Stimulated activated CD8-positive, alpha-beta memory T cell treated with anti-CD3 and anti-CD28 coated beads, Interleukin-15, amount 100 ng/mL, for 48 hours (primary cell): ENCODE measurements around the gene TNS1.

Experiments
- DNase-seq, 2 donors: peaks; one replicate each; pipeline ENCODE4 v3.0.0-alpha.2; 2020; ENCODE audit warnings: low read depth in 2 of 2

TNS1 gene

GRCh38 chr2:217851191-217852020 lies 151.4 kb downstream of the TNS1 start:
- no peak for DNase-seq

- no peak for DNase-seq
These were observed 153.4 kb downstream of the TNS1 start for GRCh38 chr2:217849154-217849975.

- no peak for DNase-seq
These were observed 154.3 kb downstream of the TNS1 start for GRCh38 chr2:217848351-217848957.

- DNase-seq, result no peak
These were observed 155.0 kb downstream of the TNS1 start for GRCh38 chr2:217847552-217848350.

- DNase-seq, result no peak
These were observed 155.7 kb downstream of the TNS1 start for GRCh38 chr2:217847115-217847514.

- no peak for DNase-seq
These were observed 156.5 kb downstream of the TNS1 start for GRCh38 chr2:217846321-217846743.

GRCh38 chr2:217845301-217845700 lies 157.5 kb downstream of the TNS1 start:
- no peak for DNase-seq

GRCh38 chr2:217844696-217845095 lies 158.1 kb downstream of the TNS1 start:
- no peak for DNase-seq

- DNase-seq, result no peak
These were observed 159.5 kb downstream of the TNS1 start for GRCh38 chr2:217843324-217843723.

GRCh38 chr2:217842017-217842416 lies 160.8 kb downstream of the TNS1 start:
- no peak for DNase-seq

- DNase-seq, result no peak
These were observed 162.3 kb downstream of the TNS1 start for GRCh38 chr2:217840522-217840921.

- no peak for DNase-seq
These were observed 163.1 kb downstream of the TNS1 start for GRCh38 chr2:217839750-217840107.

GRCh38 chr2:217839073-217839749 lies 163.6 kb downstream of the TNS1 start:
- DNase-seq, result no peak

- no peak for DNase-seq
These were observed 164.4 kb downstream of the TNS1 start for GRCh38 chr2:217838409-217838831.

- DNase-seq, result no peak
These were observed 165.3 kb downstream of the TNS1 start for GRCh38 chr2:217837530-217837929.

GRCh38 chr2:217836901-217837491 lies 165.8 kb downstream of the TNS1 start:
- DNase-seq, result no peak

GRCh38 chr2:217835931-217836891 lies 166.6 kb downstream of the TNS1 start:
- no peak for DNase-seq

- DNase-seq, result no peak
These were observed 167.9 kb downstream of the TNS1 start for GRCh38 chr2:217834744-217835513.
